B cell (primary cell): ENCODE results near the gene CCBE1.

Experiments
- EZH2 ChIP-seq: IDR thresholded peaks from 2 replicates; pipeline ENCODE4 v1.6.1; 2012; ENCODE audit warnings: borderline replicate concordance, low read depth, mild to moderate bottlenecking, moderate library complexity, low read length; ENCODE audit not compliant: insufficient read depth, poor library complexity, severe bottlenecking
- TF ChIP-seq, protein P1 (sequence below): fragments of 200-600 bp; IDR thresholded peaks from one replicate; pipeline ENCODE4 v1.8.0; 2022; ENCODE audit warnings: antibody characterized with exemption, mild to moderate bottlenecking

DNA sequence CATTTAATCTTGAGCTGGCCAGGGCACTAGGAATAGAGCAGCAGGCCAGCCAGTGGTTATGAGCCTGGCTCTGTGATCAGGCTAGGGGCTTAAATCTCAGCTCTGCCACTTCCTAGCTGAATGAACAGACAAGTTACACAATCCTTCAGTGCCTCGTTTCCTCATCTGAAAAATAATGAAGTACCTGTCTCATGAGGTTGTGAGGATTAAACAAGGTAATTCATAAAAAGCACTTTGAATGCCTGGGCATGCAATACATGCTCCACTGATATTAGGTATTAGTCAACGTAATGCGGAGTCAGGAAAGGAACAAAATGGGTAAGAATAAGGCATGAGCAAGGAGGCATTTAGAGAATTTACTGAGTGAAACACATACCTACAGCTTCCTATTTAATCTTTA is 100.2 kb downstream of the CCBE1 start:
- TF ChIP-seq, protein P1, sequence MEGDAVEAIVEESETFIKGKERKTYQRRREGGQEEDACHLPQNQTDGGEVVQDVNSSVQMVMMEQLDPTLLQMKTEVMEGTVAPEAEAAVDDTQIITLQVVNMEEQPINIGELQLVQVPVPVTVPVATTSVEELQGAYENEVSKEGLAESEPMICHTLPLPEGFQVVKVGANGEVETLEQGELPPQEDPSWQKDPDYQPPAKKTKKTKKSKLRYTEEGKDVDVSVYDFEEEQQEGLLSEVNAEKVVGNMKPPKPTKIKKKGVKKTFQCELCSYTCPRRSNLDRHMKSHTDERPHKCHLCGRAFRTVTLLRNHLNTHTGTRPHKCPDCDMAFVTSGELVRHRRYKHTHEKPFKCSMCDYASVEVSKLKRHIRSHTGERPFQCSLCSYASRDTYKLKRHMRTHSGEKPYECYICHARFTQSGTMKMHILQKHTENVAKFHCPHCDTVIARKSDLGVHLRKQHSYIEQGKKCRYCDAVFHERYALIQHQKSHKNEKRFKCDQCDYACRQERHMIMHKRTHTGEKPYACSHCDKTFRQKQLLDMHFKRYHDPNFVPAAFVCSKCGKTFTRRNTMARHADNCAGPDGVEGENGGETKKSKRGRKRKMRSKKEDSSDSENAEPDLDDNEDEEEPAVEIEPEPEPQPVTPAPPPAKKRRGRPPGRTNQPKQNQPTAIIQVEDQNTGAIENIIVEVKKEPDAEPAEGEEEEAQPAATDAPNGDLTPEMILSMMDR = no peak
- TF ChIP-seq EZH2 = no peak
